ENCODE results near the gene ENG.
"Not testable (repeated sequence)": the region's sequence is repeated elsewhere in the genome, so short reads cannot be mapped to it uniquely, and the experiment has no call there.

Gene ENG

GRCh38 chr9:127852829-127853228 is 1.6 kb downstream of the ENG start:
- in situ Hi-C loops (cut with MboI; ENCODE audit: low sequenced_read_pairs, unreplicated experiment), result no loop called here
- TF ChIP-seq CTCF (IDR thresholded peaks at IDR 0.05; ENCODE audit: borderline replicate concordance, control extremely low read depth, extremely low read depth, insufficient read depth, missing control alignments), result no peak
- DNase-seq (ENCODE audit: low spot score), result no peak

GRCh38 chr9:127850286-127850830 is 4.1 kb downstream of the ENG start:
- no peak for DNase-seq (ENCODE audit: low spot score)
- in situ Hi-C loops (cut with MboI; ENCODE audit: low sequenced_read_pairs, unreplicated experiment), result no loop called here
- no peak for TF ChIP-seq CTCF (IDR thresholded peaks at IDR 0.05; ENCODE audit: borderline replicate concordance, control extremely low read depth, extremely low read depth, insufficient read depth, missing control alignments)

- no peak for TF ChIP-seq CTCF (IDR thresholded peaks at IDR 0.05; ENCODE audit: borderline replicate concordance, control extremely low read depth, extremely low read depth, insufficient read depth, missing control alignments)
- in situ Hi-C loops (cut with MboI; ENCODE audit: low sequenced_read_pairs, unreplicated experiment), result no loop called here
- DNase-seq (ENCODE audit: low spot score), result no peak
Measured at GRCh38 chr9:127848756-127849504, 5.5 kb downstream of the ENG start.

- no peak for DNase-seq (ENCODE audit: low spot score)
- in situ Hi-C loops (cut with MboI; ENCODE audit: low sequenced_read_pairs, unreplicated experiment), result no loop called here
- TF ChIP-seq CTCF (IDR thresholded peaks at IDR 0.05; ENCODE audit: borderline replicate concordance, control extremely low read depth, extremely low read depth, insufficient read depth, missing control alignments), result no peak
Measured at GRCh38 chr9:127847833-127848755, 6.4 kb downstream of the ENG start.

GRCh38 chr9:127847178-127847510 is 7.3 kb downstream of the ENG start:
- no peak for DNase-seq (ENCODE audit: low spot score)
- in situ Hi-C loops (cut with MboI; ENCODE audit: low sequenced_read_pairs, unreplicated experiment), result no loop called here
- TF ChIP-seq CTCF (IDR thresholded peaks at IDR 0.05; ENCODE audit: borderline replicate concordance, control extremely low read depth, extremely low read depth, insufficient read depth, missing control alignments), result no peak

GRCh38 chr9:127846443-127847177 is 7.8 kb downstream of the ENG start:
- TF ChIP-seq CTCF (IDR thresholded peaks at IDR 0.05; ENCODE audit: borderline replicate concordance, control extremely low read depth, extremely low read depth, insufficient read depth, missing control alignments), result no peak
- in situ Hi-C loops (cut with MboI; ENCODE audit: low sequenced_read_pairs, unreplicated experiment), result no loop called here
- DNase-seq (ENCODE audit: low spot score), result no peak

- in situ Hi-C loops (cut with MboI; ENCODE audit: low sequenced_read_pairs, unreplicated experiment), result not testable (repeated sequence)
Measured at GRCh38 chr9:127845619-127846018, 8.8 kb downstream of the ENG start.

More at GRCh38 chr9:127845619-127846018, 8.8 kb downstream of the ENG start:
- DNase-seq (ENCODE audit: low spot score), result not testable (repeated sequence)

Data from GM13976 (cell line).